Measurements from ENCODE around the gene RPGRIP1.
"Not testable (repeated sequence)": the region's sequence is repeated elsewhere in the genome, so short reads cannot be mapped to it uniquely, and the experiment has no call there.

Gene RPGRIP1

GRCh38 chr14:21302013-21302835 lies 22.3 kb downstream of the RPGRIP1 start:
- DNase-seq = no peak
- TF ChIP-seq GATA1 (IDR thresholded peaks at IDR 0.05; ENCODE audit: low read depth, low read length) (no peak), POLR2A (IDR thresholded peaks at IDR 0.05; ENCODE audit: low read length) (no peak)

GRCh38 chr14:21302836-21303140 lies 22.9 kb downstream of the RPGRIP1 start:
- not testable (repeated sequence) for DNase-seq

GRCh38 chr14:21307637-21308036 lies 27.8 kb downstream of the RPGRIP1 start:
- DNase-seq = no peak
- TF ChIP-seq POLR2A (IDR thresholded peaks at IDR 0.05; ENCODE audit: low read length) (no peak), GATA1 (IDR thresholded peaks at IDR 0.05; ENCODE audit: low read depth, low read length) (no peak)

GRCh38 chr14:21308132-21308478 lies 28.2 kb downstream of the RPGRIP1 start:
- TF ChIP-seq GATA1 (IDR thresholded peaks at IDR 0.05; ENCODE audit: low read depth, low read length) = no peak
- no peak for TF ChIP-seq POLR2A (IDR thresholded peaks at IDR 0.05; ENCODE audit: low read length)
- DNase-seq = no peak

- TF ChIP-seq POLR2A (IDR thresholded peaks at IDR 0.05; ENCODE audit: low read length) (peak; percentile 78), GATA1 (IDR thresholded peaks at IDR 0.05; ENCODE audit: low read depth, low read length) (no peak)
- peak; percentile 84 to 92 for DNase-seq
These were observed 28.8 kb downstream of the RPGRIP1 start for GRCh38 chr14:21308479-21309237.

GRCh38 chr14:21309238-21309636 lies 29.4 kb downstream of the RPGRIP1 start:
- no peak for DNase-seq
- TF ChIP-seq POLR2A (IDR thresholded peaks at IDR 0.05; ENCODE audit: low read length) (no peak), GATA1 (IDR thresholded peaks at IDR 0.05; ENCODE audit: low read depth, low read length) (no peak)

- TF ChIP-seq POLR2A (IDR thresholded peaks at IDR 0.05; ENCODE audit: low read length) = no peak
- TF ChIP-seq GATA1 (IDR thresholded peaks at IDR 0.05; ENCODE audit: low read depth, low read length) = no peak
- no peak for DNase-seq
These were observed 30.1 kb downstream of the RPGRIP1 start for GRCh38 chr14:21309956-21310355.

- no peak for DNase-seq
- TF ChIP-seq GATA1 (IDR thresholded peaks at IDR 0.05; ENCODE audit: low read depth, low read length) (no peak), POLR2A (IDR thresholded peaks at IDR 0.05; ENCODE audit: low read length) (no peak)
These were observed 31.7 kb downstream of the RPGRIP1 start for GRCh38 chr14:21311614-21312013.

GRCh38 chr14:21313512-21313911 lies 33.6 kb downstream of the RPGRIP1 start:
- DNase-seq = no peak
- TF ChIP-seq GATA1 (IDR thresholded peaks at IDR 0.05; ENCODE audit: low read depth, low read length) (no peak), POLR2A (IDR thresholded peaks at IDR 0.05; ENCODE audit: low read length) (no peak)

GRCh38 chr14:21317398-21317797 lies 37.5 kb downstream of the RPGRIP1 start:
- no peak for DNase-seq
- TF ChIP-seq GATA1 (IDR thresholded peaks at IDR 0.05; ENCODE audit: low read depth, low read length) (no peak), POLR2A (IDR thresholded peaks at IDR 0.05; ENCODE audit: low read length) (no peak)

- no peak for TF ChIP-seq GATA1 (IDR thresholded peaks at IDR 0.05; ENCODE audit: low read depth, low read length)
- DNase-seq = no peak
These were observed 41.0 kb downstream of the RPGRIP1 start for GRCh38 chr14:21320913-21321312.

- no peak for TF ChIP-seq GATA1 (IDR thresholded peaks at IDR 0.05; ENCODE audit: low read depth, low read length)
- no peak for TF ChIP-seq POLR2A (IDR thresholded peaks at IDR 0.05; ENCODE audit: low read length)
- DNase-seq = no peak
These were observed 42.8 kb downstream of the RPGRIP1 start for GRCh38 chr14:21322716-21323115.

GRCh38 chr14:21326972-21327371 lies 47.1 kb downstream of the RPGRIP1 start:
- no peak for DNase-seq
- TF ChIP-seq GATA1 (IDR thresholded peaks at IDR 0.05; ENCODE audit: low read depth, low read length) = no peak
- TF ChIP-seq POLR2A (IDR thresholded peaks at IDR 0.05; ENCODE audit: low read length) = no peak

All from erythroblast (primary cell).